Activated T-cell treated with anti-CD3 and anti-CD28 coated beads, Interleukin-2, amount 50 U/mL, for 72 hours (primary cell): ENCODE measurements around the gene PCDHB1. TPM values are rescaled to one million over a fixed set of nuclear protein-coding genes. Genes with fewer than 3 reads are reported as not detected.
A peak's percentile ranks its signal among the peaks of the same experiment; 100 is the strongest.

Experiments
- ATAC-seq, 2 donors: fragments of 150-1000 bp; cut with Tn5 transposase; replicated peaks in 1 of 2; 2 replicates each; pipeline ENCODE4 v1.10.0; 2021; ENCODE audit warnings: moderate library complexity in 2 of 2, mild to moderate bottlenecking in 1 of 2
- DNase-seq, 2 donors: peaks; one replicate each; pipeline ENCODE4 v3.0.0; 2021 to 2022; ENCODE audit warnings: mixed read lengths in 1 of 2
- H3K27ac Mint-ChIP-seq: one replicate; pipeline ENCODE4 v1.8.0; 2022; ENCODE audit warnings: mild to moderate bottlenecking, moderate library complexity, mixed read lengths
- H3K27me3 Mint-ChIP-seq: one replicate; pipeline ENCODE4 v1.8.0; 2022; ENCODE audit warnings: low read depth, mixed read lengths
- H3K36me3 Mint-ChIP-seq, 2 donors: one replicate each; pipeline ENCODE4 v1.8.0; 2022; ENCODE audit warnings: mixed read lengths in 2 of 2, mild to moderate bottlenecking in 1 of 2; ENCODE audit not compliant: insufficient read depth in 2 of 2
- H3K4me1 Mint-ChIP-seq: one replicate; pipeline ENCODE4 v1.8.0; 2022; ENCODE audit warnings: low read depth, mixed read lengths
- H3K4me3 Mint-ChIP-seq, 2 donors: one replicate each; pipeline ENCODE4 v1.8.0; 2022; ENCODE audit warnings: mild to moderate bottlenecking in 2 of 2, mixed read lengths in 2 of 2, moderate library complexity in 2 of 2
- H3K9me3 Mint-ChIP-seq, 2 donors: one replicate each; pipeline ENCODE4 v1.8.0; 2022; ENCODE audit warnings: mixed read lengths in 2 of 2
- total RNA-seq, 2 donors: library from RNA; stranded (reverse); gene quantifications; one replicate each; pipeline ENCODE4 v1.2.3, GENCODE V29; 2022

PCDHB1 gene
- not detected for total RNA-seq

GRCh38 chr5:141050622-141051520, at the start of gene PCDHB1:
Gene PCDHB1 (plus strand): TSS chr5:141051374. CDS start chr5:141051471, 97 bp downstream.
- Mint-ChIP-seq H3K4me3 (peak within 1 kb of the TSS; percentile 59 to 72), H3K9me3 (peaks cover 0 to 2% of the 10 kb centered on the region in 2 donors), H3K27ac (no peak within 1 kb of the TSS), H3K4me1 (peaks cover 7% of the 10 kb centered on the region), H3K27me3 (peaks cover 29% of the 10 kb centered on the region), H3K36me3 (peaks cover 0 to 4% of the 10 kb centered on the region in 2 donors)
- ATAC-seq: no peak
- DNase-seq: no peak

GRCh38 chr5:141001446-141001843, 49.7 kb upstream of the PCDHB1 start:
- DNase-seq: no peak
- no peak for ATAC-seq
- no peaks in the 10 kb centered on the region for H3K36me3 Mint-ChIP-seq
- H3K27ac Mint-ChIP-seq: no peak overlapping the region
- H3K27me3 Mint-ChIP-seq: peaks cover 27% of the 10 kb centered on the region
- peaks cover 7% of the 10 kb centered on the region for H3K4me1 Mint-ChIP-seq
- H3K9me3 Mint-ChIP-seq: peaks cover 0 to under 1% of the 10 kb centered on the region in 2 donors
- H3K4me3 Mint-ChIP-seq: peak overlapping the region; percentile 14 to 39

- Mint-ChIP-seq H3K36me3 (no peaks in the 10 kb centered on the region), H3K4me3 (peak overlapping the region; percentile 14 to 39), H3K27ac (no peak overlapping the region), H3K9me3 (peaks cover 0 to 2% of the 10 kb centered on the region in 2 donors), H3K4me1 (peaks cover 7% of the 10 kb centered on the region), H3K27me3 (peaks cover 27% of the 10 kb centered on the region)
- ATAC-seq (no peak), DNase-seq (no peak)
These were observed 49.1 kb upstream of the PCDHB1 start for GRCh38 chr5:141001844-141002604.

- ATAC-seq (no peak), DNase-seq (no peak)
- H3K9me3 Mint-ChIP-seq: peaks cover 0 to 2% of the 10 kb centered on the region in 2 donors
- peaks cover 7% of the 10 kb centered on the region for H3K4me1 Mint-ChIP-seq
- H3K36me3 Mint-ChIP-seq: no peaks in the 10 kb centered on the region
- H3K27ac Mint-ChIP-seq: no peak overlapping the region
- H3K4me3 Mint-ChIP-seq: no peak overlapping the region
- peaks cover 27% of the 10 kb centered on the region for H3K27me3 Mint-ChIP-seq
These were observed 48.6 kb upstream of the PCDHB1 start for GRCh38 chr5:141002605-141002965.

- no peak for ATAC-seq
- Mint-ChIP-seq H3K9me3 (peaks cover 0 to 2% of the 10 kb centered on the region in 2 donors), H3K4me1 (peaks cover 7% of the 10 kb centered on the region), H3K27ac (no peak overlapping the region), H3K4me3 (no peak overlapping the region), H3K36me3 (no peaks in the 10 kb centered on the region), H3K27me3 (peaks cover 27% of the 10 kb centered on the region)
- no peak for DNase-seq
These were observed 48.1 kb upstream of the PCDHB1 start for GRCh38 chr5:141003031-141003430.

- ATAC-seq (no peak), DNase-seq (no peak)
- Mint-ChIP-seq H3K9me3 (peaks cover 0 to 2% of the 10 kb centered on the region in 2 donors), H3K4me3 (no peak overlapping the region), H3K4me1 (peaks cover 7% of the 10 kb centered on the region), H3K27me3 (peaks cover 27% of the 10 kb centered on the region), H3K27ac (no peak overlapping the region), H3K36me3 (no peaks in the 10 kb centered on the region)
These were observed 47.2 kb upstream of the PCDHB1 start for GRCh38 chr5:141003791-141004611.

- ATAC-seq (no peak), DNase-seq (no peak)
- H3K27me3 Mint-ChIP-seq: peaks cover 2% of the 10 kb centered on the region
- no peak overlapping the region for H3K4me3 Mint-ChIP-seq
- H3K27ac Mint-ChIP-seq: no peak overlapping the region
- no peaks in the 10 kb centered on the region for H3K4me1 Mint-ChIP-seq
- H3K36me3 Mint-ChIP-seq: no peaks in the 10 kb centered on the region
- H3K9me3 Mint-ChIP-seq: peaks cover 0 to 2% of the 10 kb centered on the region in 2 donors
These were observed 43.4 kb upstream of the PCDHB1 start for GRCh38 chr5:141007791-141008190.

- H3K9me3 Mint-ChIP-seq: peaks cover 0 to 2% of the 10 kb centered on the region in 2 donors
These were observed 41.0 kb upstream of the PCDHB1 start for GRCh38 chr5:141010047-141010793.

GRCh38 chr5:141017943-141018342, 33.2 kb upstream of the PCDHB1 start:
- ATAC-seq: no peak
- Mint-ChIP-seq H3K9me3 (peaks cover 0 to 2% of the 10 kb centered on the region in 2 donors), H3K27me3 (no peaks in the 10 kb centered on the region), H3K27ac (no peak overlapping the region), H3K36me3 (no peaks in the 10 kb centered on the region), H3K4me3 (no peak overlapping the region), H3K4me1 (no peaks in the 10 kb centered on the region)
- no peak for DNase-seq

More at GRCh38 chr5:141010047-141010793, 41.0 kb upstream of the PCDHB1 start:
- DNase-seq (no peak), ATAC-seq (no peak)
- H3K36me3 Mint-ChIP-seq: no peaks in the 10 kb centered on the region
- no peaks in the 10 kb centered on the region for H3K4me1 Mint-ChIP-seq
- peak overlapping the region in 1 of 2 donors; percentile 11 for H3K4me3 Mint-ChIP-seq
- no peaks in the 10 kb centered on the region for H3K27me3 Mint-ChIP-seq
- no peak overlapping the region for H3K27ac Mint-ChIP-seq

GRCh38 chr5:141022384-141022783, 28.8 kb upstream of the PCDHB1 start:
- H3K27me3 Mint-ChIP-seq: no peaks in the 10 kb centered on the region
- no peaks in the 10 kb centered on the region for H3K4me1 Mint-ChIP-seq
- H3K27ac Mint-ChIP-seq: no peak overlapping the region

GRCh38 chr5:141031006-141031405, 20.2 kb upstream of the PCDHB1 start:
- Mint-ChIP-seq H3K4me3 (no peak overlapping the region), H3K36me3 (no peaks in the 10 kb centered on the region), H3K4me1 (no peaks in the 10 kb centered on the region), H3K27ac (no peak overlapping the region), H3K27me3 (no peaks in the 10 kb centered on the region), H3K9me3 (no peaks in the 10 kb centered on the region)
- ATAC-seq: no peak
- DNase-seq: no peak

More at GRCh38 chr5:141022384-141022783, 28.8 kb upstream of the PCDHB1 start:
- Mint-ChIP-seq H3K9me3 (peaks cover 3 to 8% of the 10 kb centered on the region in 2 donors), H3K36me3 (peaks cover 0 to 1% of the 10 kb centered on the region in 2 donors), H3K4me3 (no peak overlapping the region)
- ATAC-seq (no peak), DNase-seq (no peak)

- DNase-seq: no peak
- no peaks in the 10 kb centered on the region for H3K4me1 Mint-ChIP-seq
- H3K27me3 Mint-ChIP-seq: no peaks in the 10 kb centered on the region
- H3K36me3 Mint-ChIP-seq: no peaks in the 10 kb centered on the region
- peaks cover 0 to under 1% of the 10 kb centered on the region in 2 donors for H3K9me3 Mint-ChIP-seq
- ATAC-seq: no peak
- H3K27ac Mint-ChIP-seq: no peak overlapping the region
- H3K4me3 Mint-ChIP-seq: no peak overlapping the region
These were observed 18.5 kb upstream of the PCDHB1 start for GRCh38 chr5:141032626-141033025.
